Tibial artery (tissue), 4 donors: ENCODE data around the gene OR5AU1.

ENCODE experiments used
- DNase-seq, 2 donors: peaks; one replicate each; pipeline ENCODE4 v3.0.0-alpha.2; 2019
- H3K27ac ChIP-seq, 2 donors: fragments of 200-600 bp; sonication (generic) in 1 of 2; 1 replicate in 1 of 2; 2 replicates in 1 of 2; pipeline ENCODE4 v1.5.1; 2018 to 2019; ENCODE audit warnings: mild to moderate bottlenecking in 1 of 2
- H3K27me3 ChIP-seq, 2 donors: fragments of 200-600 bp; sonication (generic) in 1 of 2; one replicate each; pipeline versions ENCODE4 v1.5.1 to v1.6.0; 2016 to 2019
- H3K36me3 ChIP-seq, 3 donors: fragments of 200-600 bp; sonication (generic) in 2 of 3; one replicate each; pipeline ENCODE4 v1.5.1; 2016 to 2019; ENCODE audit warnings: mild to moderate bottlenecking in 2 of 3
- H3K4me1 ChIP-seq, 4 donors: fragments of 200-600 bp; sonication (generic) in 2 of 4; 1 replicate in 3 of 4; 2 replicates in 1 of 4; pipeline ENCODE4 v1.5.1; 2016 to 2019
- H3K4me3 ChIP-seq, 2 donors: fragments of 200-600 bp; sonication (generic) in 1 of 2; 1 replicate in 1 of 2; 2 replicates in 1 of 2; pipeline ENCODE4 v1.5.1; 2018 to 2019; ENCODE audit warnings: mild to moderate bottlenecking in 2 of 2
- H3K9me3 ChIP-seq, 3 donors: fragments of 200-600 bp; sonication (generic) in 1 of 3; one replicate each; pipeline ENCODE4 v1.5.1; 2016 to 2019
- CTCF ChIP-seq, 2 experiments: fragments of 200-600 bp in 1 of 2; fragments of 450-650 bp in 1 of 2; IDR thresholded peaks; one replicate each; pipeline ENCODE4 v1.5.1; 2017 to 2019; ENCODE audit warnings: antibody characterized with exemption in 2 of 2, mild to moderate bottlenecking in 1 of 2, moderate library complexity in 1 of 2
- intact Hi-C: fragments of 100-400 bp; cut with DNase I; formaldehyde crosslinking; loops from one replicate; pipeline ENCODE4 v1.15.0; 2023; ENCODE audit warnings: low total_unique reads

OR5AU1 gene

GRCh38 chr14:21107283-21107800 lies 48.5 kb downstream of the OR5AU1 start:
- Histone ChIP-seq H3K27me3 (no peaks in the 10 kb centered on the region), H3K36me3 (no peaks in the 10 kb centered on the region), H3K4me3 (no peak overlapping the region), H3K27ac (peak overlapping the region; percentile 23 to 36), H3K9me3 (no peaks in the 10 kb centered on the region), H3K4me1 (peaks cover 0 to 33% (median 26%) of the 10 kb centered on the region in 4 donors)
- intact Hi-C loops = no loop called here
- DNase-seq = peak in 1 of 2 donors; percentile 25
- TF ChIP-seq CTCF (IDR thresholded peaks at IDR 0.05) = no peak

- Histone ChIP-seq H3K27ac (peak overlapping the region; percentile 23 to 36), H3K36me3 (no peaks in the 10 kb centered on the region), H3K9me3 (no peaks in the 10 kb centered on the region), H3K4me3 (peak overlapping the region in 1 of 2 donors; percentile 21), H3K4me1 (peaks cover 0 to 33% (median 26%) of the 10 kb centered on the region in 4 donors), H3K27me3 (no peaks in the 10 kb centered on the region)
- peak; percentile 74 to 92 for TF ChIP-seq CTCF (IDR thresholded peaks at IDR 0.05)
- peak; percentile 73 to 85 for DNase-seq
- intact Hi-C loops = loop anchor here (1.0 kb wide), 1 partner anchor 15 kb away; no protein-coding TSS in a partner anchor
These were observed 49.2 kb downstream of the OR5AU1 start for GRCh38 chr14:21106498-21107282.

- Histone ChIP-seq H3K4me3 (no peak overlapping the region), H3K27me3 (no peaks in the 10 kb centered on the region), H3K9me3 (no peaks in the 10 kb centered on the region), H3K27ac (peak overlapping the region; percentile 23 to 36), H3K36me3 (no peaks in the 10 kb centered on the region), H3K4me1 (peaks cover 0 to 33% (median 26%) of the 10 kb centered on the region in 4 donors)
- DNase-seq = no peak
- no peak for TF ChIP-seq CTCF (IDR thresholded peaks at IDR 0.05)
- intact Hi-C loops = loop anchor here (1.0 kb wide), 1 partner anchor 15 kb away; no protein-coding TSS in a partner anchor
These were observed 49.7 kb downstream of the OR5AU1 start for GRCh38 chr14:21106176-21106497.

GRCh38 chr14:21105095-21105494 lies 50.8 kb downstream of the OR5AU1 start:
- no peak for TF ChIP-seq CTCF (IDR thresholded peaks at IDR 0.05)
- no peak overlapping the region for H3K4me3 ChIP-seq
- intact Hi-C loops = no loop called here

More at GRCh38 chr14:21105095-21105494, 50.8 kb downstream of the OR5AU1 start:
- peak overlapping the region; percentile 84 to 98 for H3K27ac ChIP-seq
- peaks cover 0 to 33% (median 26%) of the 10 kb centered on the region in 4 donors for H3K4me1 ChIP-seq
- H3K27me3 ChIP-seq = no peaks in the 10 kb centered on the region
- no peaks in the 10 kb centered on the region for H3K9me3 ChIP-seq
- DNase-seq = no peak
- no peaks in the 10 kb centered on the region for H3K36me3 ChIP-seq
